MM.1S (cell line): ENCODE data around the gene EPHX1.

Experiments used
- DNase-seq: peaks from one replicate; pipeline ENCODE4 v3.0.0-alpha.2; 2015
- H2AFZ ChIP-seq: fragments of 300-600 bp; sonication (generic); 2 replicates; pipeline ENCODE4 v1.6.0; 2016; ENCODE audit warnings: antibody characterized with exemption, low read length
- H3F3A ChIP-seq: fragments of 300-600 bp; sonication (generic); 2 replicates; pipeline ENCODE4 v1.6.1; 2016; ENCODE audit warnings: mild to moderate bottlenecking, antibody characterized with exemption, low read length, moderate library complexity, mixed read lengths; ENCODE audit not compliant: insufficient read depth
- H3K27ac ChIP-seq: fragments of 300-600 bp; sonication (generic); 2 replicates; pipeline ENCODE4 v1.5.1; 2016; ENCODE audit warnings: mild to moderate bottlenecking, low read length
- H3K27me3 ChIP-seq: fragments of 300-600 bp; sonication (generic); replicated peaks from 2 replicates; pipeline ENCODE4 v1.6.0; 2016; ENCODE audit warnings: low read length; ENCODE audit not compliant: insufficient read depth
- H3K36me3 ChIP-seq: fragments of 300-600 bp; sonication (generic); replicated peaks from 2 replicates; pipeline ENCODE4 v1.6.1; 2016; ENCODE audit warnings: mild to moderate bottlenecking, low read length, mixed read lengths; ENCODE audit not compliant: insufficient read depth
- H3K4me1 ChIP-seq: fragments of 300-600 bp; sonication (generic); 2 replicates; pipeline ENCODE4 v1.6.1; 2016; ENCODE audit warnings: low read length, mixed read lengths
- H3K4me2 ChIP-seq: fragments of 300-600 bp; sonication (generic); 2 replicates; pipeline ENCODE4 v1.6.0; 2016; ENCODE audit warnings: low read depth, low read length
- H3K4me3 ChIP-seq: fragments of 300-600 bp; sonication (generic); 2 replicates; pipeline ENCODE4 v1.5.1; 2016; ENCODE audit warnings: low read length, mixed read lengths
- H3K79me2 ChIP-seq: fragments of 300-600 bp; sonication (generic); 2 replicates; pipeline ENCODE4 v1.6.1; 2016; ENCODE audit warnings: mixed run types, low read length, mixed read lengths
- H3K9ac ChIP-seq: fragments of 300-600 bp; sonication (generic); 2 replicates; pipeline ENCODE4 v1.6.1; 2016; ENCODE audit warnings: low read length, mixed read lengths
- H3K9me2 ChIP-seq: fragments of 300-600 bp; sonication (generic); replicated peaks from 2 replicates; pipeline ENCODE4 v1.6.1; 2016; ENCODE audit warnings: mild to moderate bottlenecking, low read length, mixed read lengths; ENCODE audit not compliant: insufficient read depth
- H3K9me3 ChIP-seq: fragments of 300-600 bp; sonication (generic); replicated peaks from 2 replicates; pipeline ENCODE4 v1.6.1; 2016; ENCODE audit warnings: mild to moderate bottlenecking, low read length, mixed read lengths; ENCODE audit not compliant: insufficient read depth
- H4K20me1 ChIP-seq: fragments of 300-600 bp; sonication (generic); 2 replicates; pipeline ENCODE4 v1.6.1; 2016; ENCODE audit warnings: mild to moderate bottlenecking, low read length, moderate library complexity, mixed read lengths; ENCODE audit not compliant: insufficient read depth
- EZH2 ChIP-seq: fragments of 300-600 bp; sonication (generic); optimal IDR thresholded peaks from 2 replicates; pipeline ENCODE3; 2017; ENCODE audit warnings: low read depth, mild to moderate bottlenecking, antibody characterized with exemption, low read length, mixed read lengths
- EZH2phosphoT487 ChIP-seq: fragments of 300-600 bp; sonication (generic); IDR thresholded peaks from 2 replicates; pipeline ENCODE4 v1.6.1; 2018; ENCODE audit warnings: antibody characterized with exemption, low read length
- TF ChIP-seq, protein P1 (sequence below): fragments of 300-600 bp; sonication (generic); IDR thresholded peaks from 2 replicates; pipeline ENCODE4 v1.5.1; 2016; ENCODE audit warnings: antibody characterized with exemption, low read length, mixed read lengths

The EPHX1 gene

DNA sequence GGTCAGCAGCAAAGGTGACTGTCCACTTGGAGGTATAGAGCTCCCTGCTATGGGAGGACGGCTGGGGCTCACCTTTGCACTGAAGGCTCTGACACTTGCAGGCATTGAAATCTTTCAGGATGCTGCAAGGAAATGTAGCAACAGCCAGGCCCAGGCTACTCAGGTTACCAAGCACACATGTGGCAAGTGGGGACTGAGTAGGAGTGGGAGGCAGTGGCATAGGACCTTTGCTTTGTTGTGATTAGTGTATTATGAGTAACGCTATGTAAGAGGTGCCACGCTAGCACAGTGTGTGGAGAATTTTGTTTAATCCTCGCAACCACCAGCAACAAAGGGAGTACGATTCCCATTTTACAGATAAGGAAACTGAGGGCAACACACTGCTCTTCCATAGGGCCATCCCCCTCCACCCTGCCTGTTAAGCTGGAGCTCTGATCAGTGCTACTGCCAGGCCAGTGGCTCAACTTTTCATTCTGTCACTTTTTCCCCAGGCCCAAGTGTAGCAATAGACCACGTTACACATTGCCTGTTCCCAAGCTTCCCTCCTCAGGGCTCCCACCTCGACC, 51.0 kb downstream of the EPHX1 start:
- H3K27me3 ChIP-seq, result no peaks in the 10 kb centered on the region
- peaks cover 19% of the 10 kb centered on the region for H3K4me1 ChIP-seq
- no peak overlapping the region for H3K9ac ChIP-seq
- H3K4me3 ChIP-seq, result no peak overlapping the region
- no peak overlapping the region for H3K4me2 ChIP-seq
- peaks cover 23% of the 10 kb centered on the region for H3K36me3 ChIP-seq
- no peaks in the 10 kb centered on the region for H3K9me3 ChIP-seq
- no peak for DNase-seq
- no peaks in the 10 kb centered on the region for H4K20me1 ChIP-seq
- no peaks in the 10 kb centered on the region for H3K9me2 ChIP-seq
- no peak overlapping the region for H3K27ac ChIP-seq
- TF ChIP-seq EZH2phosphoT487 (no peak), EZH2 (no peak)
- TF ChIP-seq, protein P1, sequence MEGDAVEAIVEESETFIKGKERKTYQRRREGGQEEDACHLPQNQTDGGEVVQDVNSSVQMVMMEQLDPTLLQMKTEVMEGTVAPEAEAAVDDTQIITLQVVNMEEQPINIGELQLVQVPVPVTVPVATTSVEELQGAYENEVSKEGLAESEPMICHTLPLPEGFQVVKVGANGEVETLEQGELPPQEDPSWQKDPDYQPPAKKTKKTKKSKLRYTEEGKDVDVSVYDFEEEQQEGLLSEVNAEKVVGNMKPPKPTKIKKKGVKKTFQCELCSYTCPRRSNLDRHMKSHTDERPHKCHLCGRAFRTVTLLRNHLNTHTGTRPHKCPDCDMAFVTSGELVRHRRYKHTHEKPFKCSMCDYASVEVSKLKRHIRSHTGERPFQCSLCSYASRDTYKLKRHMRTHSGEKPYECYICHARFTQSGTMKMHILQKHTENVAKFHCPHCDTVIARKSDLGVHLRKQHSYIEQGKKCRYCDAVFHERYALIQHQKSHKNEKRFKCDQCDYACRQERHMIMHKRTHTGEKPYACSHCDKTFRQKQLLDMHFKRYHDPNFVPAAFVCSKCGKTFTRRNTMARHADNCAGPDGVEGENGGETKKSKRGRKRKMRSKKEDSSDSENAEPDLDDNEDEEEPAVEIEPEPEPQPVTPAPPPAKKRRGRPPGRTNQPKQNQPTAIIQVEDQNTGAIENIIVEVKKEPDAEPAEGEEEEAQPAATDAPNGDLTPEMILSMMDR, result no peak
- no peak overlapping the region for H2AFZ ChIP-seq
- peaks cover 22% of the 10 kb centered on the region for H3F3A ChIP-seq
- H3K79me2 ChIP-seq, result peaks cover 71% of the 10 kb centered on the region

DNA sequence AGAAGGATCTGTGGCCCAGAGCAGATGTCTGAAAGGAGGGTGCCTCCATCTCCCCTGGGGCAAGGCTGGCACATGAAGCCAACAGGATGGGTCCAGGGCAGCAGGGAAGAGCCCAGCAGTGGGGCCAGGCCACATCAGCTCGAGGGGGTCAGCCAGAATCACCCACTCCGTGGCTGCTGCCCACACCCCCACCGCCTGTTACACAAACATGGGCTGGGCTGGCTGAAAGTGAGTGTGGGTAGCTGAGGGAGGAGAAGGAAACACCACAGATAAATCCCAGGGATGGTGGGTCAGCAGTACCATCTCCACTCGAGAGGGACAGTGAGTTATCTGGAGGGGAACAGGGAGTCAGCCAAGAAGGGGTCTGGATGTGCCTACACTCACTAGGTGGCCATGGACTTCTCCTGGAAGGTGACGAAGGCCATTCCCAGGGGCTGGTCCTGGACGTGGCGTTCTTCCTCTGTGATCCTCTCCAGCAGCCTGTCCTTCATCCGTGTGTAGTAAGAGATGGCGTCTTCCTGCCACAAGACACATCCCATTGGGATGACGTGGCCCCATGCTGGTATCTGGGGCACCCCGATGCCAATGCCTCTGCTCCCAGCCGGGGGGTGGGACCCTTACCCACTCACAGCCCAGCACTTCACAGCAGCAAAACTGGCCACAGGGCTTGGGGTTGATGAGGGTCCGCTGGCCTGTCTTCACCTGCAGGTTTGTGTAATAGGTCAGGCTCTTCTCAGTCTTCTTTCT, 52.1 kb downstream of the EPHX1 start:
- DNase-seq, result no peak
- Histone ChIP-seq H3K27me3 (no peaks in the 10 kb centered on the region), H3K79me2 (peaks cover 78% of the 10 kb centered on the region), H3K9me2 (no peaks in the 10 kb centered on the region), H4K20me1 (no peaks in the 10 kb centered on the region), H3K36me3 (peaks cover 30% of the 10 kb centered on the region), H3K4me2 (no peak overlapping the region), H3K4me1 (peaks cover 11% of the 10 kb centered on the region), H2AFZ (no peak overlapping the region), H3K4me3 (no peak overlapping the region), H3K9ac (no peak overlapping the region), H3K9me3 (no peaks in the 10 kb centered on the region), H3K27ac (no peak overlapping the region), H3F3A (peaks cover 11% of the 10 kb centered on the region)
- TF ChIP-seq EZH2, result no peak
- TF ChIP-seq EZH2phosphoT487, result no peak
- TF ChIP-seq, protein P1, result no peak

DNA sequence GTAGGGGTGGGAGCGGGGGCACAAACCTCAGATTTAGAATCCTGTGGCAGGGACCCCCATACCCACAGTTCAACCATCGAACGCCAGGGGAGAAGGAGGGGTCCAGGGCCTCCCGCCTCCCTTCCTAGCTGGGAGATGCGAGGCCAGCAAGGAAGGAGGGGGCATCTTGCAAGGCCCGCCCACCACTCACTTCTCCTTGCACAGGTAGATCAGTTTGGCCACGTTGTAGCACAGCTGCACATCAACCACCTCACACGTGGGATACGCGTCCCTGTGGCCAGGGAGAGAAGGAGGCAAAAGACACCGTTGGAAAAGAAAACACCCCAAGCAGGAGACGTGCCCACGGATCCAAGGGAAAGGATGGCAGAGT, 52.6 kb downstream of the EPHX1 start:
- no peak for DNase-seq
- Histone ChIP-seq H3K4me2 (no peak overlapping the region), H3K27ac (no peak overlapping the region), H3K9me2 (no peaks in the 10 kb centered on the region), H3K4me1 (peaks cover 6% of the 10 kb centered on the region), H2AFZ (no peak overlapping the region), H4K20me1 (no peaks in the 10 kb centered on the region), H3F3A (peaks cover 6% of the 10 kb centered on the region), H3K79me2 (peaks cover 82% of the 10 kb centered on the region), H3K9ac (no peak overlapping the region), H3K9me3 (no peaks in the 10 kb centered on the region), H3K4me3 (no peak overlapping the region), H3K36me3 (peaks cover 33% of the 10 kb centered on the region), H3K27me3 (no peaks in the 10 kb centered on the region)
- no peak for TF ChIP-seq EZH2
- TF ChIP-seq, protein P1, result no peak
- no peak for TF ChIP-seq EZH2phosphoT487
